GM23338 (cell line): ENCODE results near the gene CD74. TPM values are rescaled to one million over a fixed set of nuclear protein-coding genes. Genes with fewer than 3 reads are reported as not detected.
A peak's percentile ranks its signal among the peaks of the same experiment; 100 is the strongest.

Experiments used
- ATAC-seq: fragments of 200-7000 bp; cut with Tn5 transposase; 3 replicates; pipeline ENCODE4 v1.9.1; 2020
- DNase-seq: peaks from one replicate; pipeline ENCODE4 v3.0.0-alpha.2; 2015; ENCODE audit warnings: low spot score
- H2AFZ ChIP-seq: fragments of 200-600 bp; sonication (generic); 2 replicates; pipeline ENCODE4 v1.8.0; 2016; ENCODE audit warnings: antibody characterized with exemption, mild to moderate bottlenecking, moderate library complexity
- H3F3A ChIP-seq: fragments of 200-600 bp; sonication (generic); replicated peaks from 2 replicates; pipeline ENCODE4 v1.8.0; 2017; ENCODE audit warnings: antibody characterized with exemption, mixed run types, low read depth
- H3K27ac ChIP-seq: fragments of 200-600 bp; sonication (generic); 2 replicates; pipeline ENCODE4 v1.6.1; 2016; ENCODE audit warnings: low read depth
- H3K27me3 ChIP-seq: fragments of 200-600 bp; sonication (generic); 2 replicates; pipeline ENCODE4 v1.8.0; 2016; ENCODE audit warnings: mild to moderate bottlenecking, mixed run types, moderate library complexity; ENCODE audit not compliant: insufficient read depth
- H3K36me3 ChIP-seq: fragments of 200-600 bp; sonication (generic); 2 replicates; pipeline ENCODE4 v1.8.0; 2016; ENCODE audit warnings: mild to moderate bottlenecking; ENCODE audit not compliant: insufficient read depth
- H3K4me1 ChIP-seq: fragments of 200-600 bp; sonication (generic); 2 replicates; pipeline ENCODE4 v1.8.0; 2016; ENCODE audit warnings: mild to moderate bottlenecking, moderate library complexity; ENCODE audit not compliant: insufficient read depth
- H3K4me2 ChIP-seq: fragments of 200-600 bp; sonication (generic); 2 replicates; pipeline ENCODE4 v1.7.1; 2017; ENCODE audit warnings: mixed run types
- H3K4me3 ChIP-seq: fragments of 200-600 bp; sonication (generic); 2 replicates; pipeline ENCODE4 v1.6.1; 2016; ENCODE audit warnings: mixed run types
- H3K79me2 ChIP-seq: fragments of 200-600 bp; sonication (generic); replicated peaks from 2 replicates; pipeline ENCODE4 v1.8.0; 2017; ENCODE audit warnings: mild to moderate bottlenecking; ENCODE audit not compliant: insufficient read depth
- H3K9me2 ChIP-seq: fragments of 200-600 bp; sonication (generic); 2 replicates; pipeline ENCODE4 v1.8.0; 2017; ENCODE audit not compliant: insufficient read depth
- H4K20me1 ChIP-seq: fragments of 200-600 bp; sonication (generic); replicated peaks from 2 replicates; pipeline ENCODE4 v1.8.0; 2017; ENCODE audit warnings: mild to moderate bottlenecking; ENCODE audit not compliant: insufficient read depth
- H3K27ac Mint-ChIP-seq: 2 replicates; pipeline ENCODE4 v1.8.0; 2020; ENCODE audit warnings: inconsistent platforms, mild to moderate bottlenecking, moderate library complexity, mixed read lengths
- H3K27me3 Mint-ChIP-seq: 3 replicates; pipeline ENCODE4 v1.8.0; 2022; ENCODE audit warnings: low read depth, mild to moderate bottlenecking, moderate library complexity, mixed read lengths, inconsistent platforms; ENCODE audit not compliant: insufficient read depth, poor library complexity
- H3K36me3 Mint-ChIP-seq: 3 replicates; pipeline ENCODE4 v1.8.0; 2021; ENCODE audit warnings: low read depth, mild to moderate bottlenecking, inconsistent platforms, moderate library complexity, mixed read lengths
- H3K4me1 Mint-ChIP-seq: 3 replicates; pipeline ENCODE4 v1.8.0; 2020; ENCODE audit warnings: mild to moderate bottlenecking, inconsistent platforms, mixed read lengths
- H3K4me3 Mint-ChIP-seq: 3 replicates; pipeline ENCODE4 v1.8.0; 2021; ENCODE audit warnings: moderate library complexity, mild to moderate bottlenecking, inconsistent platforms, mixed read lengths
- H3K9me3 Mint-ChIP-seq: 3 replicates; pipeline ENCODE4 v1.8.0; 2020; ENCODE audit warnings: moderate library complexity, mild to moderate bottlenecking, inconsistent platforms, mixed read lengths
- CREB1 ChIP-seq: fragments of 250-450 bp; sonication (Bioruptor Pico); IDR thresholded peaks from 2 replicates; pipeline ENCODE4 v1.5.0; 2020; ENCODE audit warnings: low read depth, mild to moderate bottlenecking, moderate library complexity
- CTCF ChIP-seq, 2 experiments: fragments of 200-600 bp in 1 of 2; sonication (generic) in 1 of 2; conservative IDR thresholded peaks; 2 replicates each; pipeline versions ENCODE4 v1.5.1 to v1.6.1; 2016 to 2017; ENCODE audit warnings: antibody characterized with exemption in 2 of 2, low read depth in 2 of 2, mild to moderate bottlenecking in 2 of 2, moderate library complexity in 1 of 2
- NANOG ChIP-seq: IDR thresholded peaks from 2 replicates; pipeline ENCODE4 v1.6.1; 2016; ENCODE audit warnings: antibody characterized with exemption, borderline replicate concordance
- POLR2AphosphoS5 ChIP-seq: IDR thresholded peaks from 2 replicates; pipeline ENCODE4 v1.6.1; 2016; ENCODE audit warnings: antibody characterized with exemption, low read depth
- REST ChIP-seq: IDR thresholded peaks from one replicate; pipeline ENCODE4 v1.6.1; 2018; ENCODE audit warnings: antibody characterized with exemption; ENCODE audit not compliant: unreplicated experiment
- STAT1 ChIP-seq: IDR thresholded peaks from one replicate; pipeline ENCODE4 v1.6.1; 2016; ENCODE audit warnings: antibody characterized with exemption; ENCODE audit not compliant: unreplicated experiment
- ZNF462 ChIP-seq: fragments of 250-450 bp; sonication (Bioruptor Pico); IDR thresholded peaks from 2 replicates; pipeline ENCODE4 v1.5.0; 2020; ENCODE audit warnings: mild to moderate bottlenecking, moderate library complexity
- polyA plus RNA-seq: library from polyadenylated mRNA; unstranded; fragments of >200 nt; fragmentation: Nextera tagmentation; extraction: Ambion mirVana; gene quantifications from 2 replicates; pipeline ENCODE4 v1.2.1, GENCODE V29; 2016
- total RNA-seq: library from RNA; depleted of rRNA; stranded (reverse); fragments of >200 nt; shearing (Covaris generic); gene quantifications from 2 replicates; pipeline ENCODE4 v1.2.3, GENCODE V29; 2014

CD74 gene
- total and polyA plus RNA-seq, 2 experiments from 2014 or later: 49.8 to 98.4 TPM

- H3K4me3 ChIP-seq: no peak overlapping the region
- no peak overlapping the region for H2AFZ ChIP-seq
- no peaks in the 10 kb centered on the region for H3K27me3 ChIP-seq
- H3K27ac Mint-ChIP-seq: peak overlapping the region; percentile 49; the same call in 1 of the 2 replicates
- H3K4me2 ChIP-seq: no peak overlapping the region
- H3K9me2 ChIP-seq: no peaks in the 10 kb centered on the region
- H3K4me1 ChIP-seq: peaks cover 22% of the 10 kb centered on the region
- H3K79me2 ChIP-seq: peaks cover 26% of the 10 kb centered on the region
- H3F3A ChIP-seq: peaks cover 69% of the 10 kb centered on the region
- DNase-seq (no peak), ATAC-seq (peak; percentile 5; the same call in 1 of the 3 replicates)
- no peak overlapping the region; the same call in 2 of the 3 replicates for H3K4me3 Mint-ChIP-seq
- H3K4me1 Mint-ChIP-seq: peaks cover 51% of the 10 kb centered on the region
- TF ChIP-seq CTCF (conservative IDR thresholded peaks at IDR 0.05; ENCODE audit: low read depth in 2 of 2) (no peak), POLR2AphosphoS5 (peak; percentile 59)
- peaks cover 45% of the 10 kb centered on the region for H3K36me3 ChIP-seq
- peaks cover 44% of the 10 kb centered on the region for H3K27me3 Mint-ChIP-seq
- peaks cover 56% of the 10 kb centered on the region for H3K36me3 Mint-ChIP-seq
- peaks cover 50% of the 10 kb centered on the region for H4K20me1 ChIP-seq
- H3K9me3 Mint-ChIP-seq: no peaks in the 10 kb centered on the region; the same call in 1 of the 3 replicates
- H3K27ac ChIP-seq: peak overlapping the region; percentile 96; the same call in 1 of the 2 replicates
Observed at GRCh38 chr5:150443242-150444075, 30.7 kb upstream of the CD74 start.

GRCh38 chr5:150442699-150443080 is 30.0 kb upstream of the CD74 start:
- Histone ChIP-seq H3F3A (peaks cover 61% of the 10 kb centered on the region), H3K4me3 (no peak overlapping the region), H3K27me3 (no peaks in the 10 kb centered on the region), H3K36me3 (peaks cover 41% of the 10 kb centered on the region), H4K20me1 (peaks cover 42% of the 10 kb centered on the region), H3K79me2 (peaks cover 18% of the 10 kb centered on the region), H2AFZ (no peak overlapping the region), H3K4me2 (no peak overlapping the region), H3K9me2 (no peaks in the 10 kb centered on the region), H3K4me1 (peaks cover 14% of the 10 kb centered on the region), H3K27ac (peak overlapping the region; percentile 96)
- Mint-ChIP-seq H3K9me3 (no peaks in the 10 kb centered on the region; the same call in 1 of the 3 replicates), H3K36me3 (peaks cover 48% of the 10 kb centered on the region), H3K27ac (no peak overlapping the region), H3K27me3 (peaks cover 37% of the 10 kb centered on the region), H3K4me3 (no peak overlapping the region), H3K4me1 (peaks cover 44% of the 10 kb centered on the region)
- DNase-seq: no peak
- ATAC-seq: peak; percentile 2; the same call in 2 of the 3 replicates
- no peak; the same call in 1 of the 2 replicates for TF ChIP-seq POLR2AphosphoS5
- no peak for TF ChIP-seq ZNF462 (CRISPR knock-in tag)
- TF ChIP-seq REST: no peak
- no peak for TF ChIP-seq CREB1 (CRISPR knock-in tag)
- TF ChIP-seq STAT1: no peak
- TF ChIP-seq NANOG: no peak
